ENCODE results near the gene RPS6KB1. TPM values are rescaled to one million over a fixed set of nuclear protein-coding genes. Genes with fewer than 3 reads are reported as not detected.

RPS6KB1 gene
- polyA plus RNA-seq, 1 donor from 2014 or later, result 23.5 TPM

Other genes starting within 250 kb of the RPS6KB1 start
- gene PTRH2, start 185.7 kb upstream of the RPS6KB1 start, polyA plus RNA-seq, result 18.4 TPM
- gene VMP1, start 185.5 kb upstream of the RPS6KB1 start, polyA plus RNA-seq, result 35.5 TPM
- gene TUBD1, start 178 bp upstream of the RPS6KB1 start, polyA plus RNA-seq, result 17.6 TPM
- gene RNFT1, start 71.6 kb downstream of the RPS6KB1 start, polyA plus RNA-seq, result 28.4 TPM
- 15.1 TPM for gene HEATR6, start 185.8 kb downstream of the RPS6KB1 start, polyA plus RNA-seq